ENCODE results near the gene PIWIL1. TPM values are rescaled to one million over a fixed set of nuclear protein-coding genes. Genes with fewer than 3 reads are reported as not detected.

PIWIL1 gene
- total RNA-seq, 1 experiment from 2014 or later: not detected

- Mint-ChIP-seq H3K4me3 (ENCODE audit: unreplicated experiment) (no peak overlapping the region), H3K9me3 (ENCODE audit: unreplicated experiment) (peaks cover 11% of the 10 kb centered on the region), H3K4me1 (ENCODE audit: insufficient read depth, unreplicated experiment) (no peaks in the 10 kb centered on the region), H3K36me3 (ENCODE audit: insufficient read depth, unreplicated experiment) (no peaks in the 10 kb centered on the region), H3K27ac (ENCODE audit: low read depth, unreplicated experiment) (no peak overlapping the region), H3K27me3 (ENCODE audit: insufficient read depth, unreplicated experiment) (peaks cover 13% of the 10 kb centered on the region)
- no peak for TF ChIP-seq CTCF (IDR thresholded peaks at IDR 0.05; ENCODE audit: unreplicated experiment)
- no TSS peak for BruUV-seq (replicated peaks)
- CTCF ChIA-PET: interaction anchor here (0.6 to 0.7 kb wide), 2 partner anchors 28 to 125 kb away, joined by 3 read pairs; no protein-coding TSS in a partner anchor
- intact Hi-C loops (cut with micrococcal nuclease): no loop called here
- POLR2A ChIA-PET: interaction anchor here (0.7 kb wide), 1 partner anchor 85 kb away, joined by 4 read pairs; no protein-coding TSS in a partner anchor
- no peak for DNase-seq (ENCODE audit: unreplicated experiment)
Measured at GRCh38 chr12:130298322-130299021, 39.2 kb upstream of the PIWIL1 start.

GRCh38 chr12:130299574-130299973 is 38.1 kb upstream of the PIWIL1 start:
- no peaks in the 10 kb centered on the region for H3K4me1 Mint-ChIP-seq (ENCODE audit: insufficient read depth, unreplicated experiment)
- no peak overlapping the region for H3K4me3 Mint-ChIP-seq (ENCODE audit: unreplicated experiment)
- H3K27ac Mint-ChIP-seq (ENCODE audit: low read depth, unreplicated experiment): no peak overlapping the region
- peaks cover 18% of the 10 kb centered on the region for H3K27me3 Mint-ChIP-seq (ENCODE audit: insufficient read depth, unreplicated experiment)
- H3K9me3 Mint-ChIP-seq (ENCODE audit: unreplicated experiment): peaks cover 11% of the 10 kb centered on the region
- BruUV-seq (replicated peaks): no TSS peak
- no peaks in the 10 kb centered on the region for H3K36me3 Mint-ChIP-seq (ENCODE audit: insufficient read depth, unreplicated experiment)
- TF ChIP-seq CTCF (IDR thresholded peaks at IDR 0.05; ENCODE audit: unreplicated experiment): no peak
- no peak for DNase-seq (ENCODE audit: unreplicated experiment)
- intact Hi-C loops (cut with micrococcal nuclease): no loop called here
- CTCF ChIA-PET: no interaction called here
- POLR2A ChIA-PET: no interaction called here

GRCh38 chr12:130300090-130300489 is 37.6 kb upstream of the PIWIL1 start:
- POLR2A ChIA-PET: no interaction called here
- Mint-ChIP-seq H3K27ac (ENCODE audit: low read depth, unreplicated experiment) (no peak overlapping the region), H3K4me3 (ENCODE audit: unreplicated experiment) (no peak overlapping the region), H3K9me3 (ENCODE audit: unreplicated experiment) (peaks cover 11% of the 10 kb centered on the region), H3K4me1 (ENCODE audit: insufficient read depth, unreplicated experiment) (no peaks in the 10 kb centered on the region), H3K27me3 (ENCODE audit: insufficient read depth, unreplicated experiment) (peaks cover 18% of the 10 kb centered on the region), H3K36me3 (ENCODE audit: insufficient read depth, unreplicated experiment) (no peaks in the 10 kb centered on the region)
- no peak for TF ChIP-seq CTCF (IDR thresholded peaks at IDR 0.05; ENCODE audit: unreplicated experiment)
- no TSS peak for BruUV-seq (replicated peaks)
- intact Hi-C loops (cut with micrococcal nuclease): no loop called here
- CTCF ChIA-PET: no interaction called here
- no peak for DNase-seq (ENCODE audit: unreplicated experiment)

DNA sequence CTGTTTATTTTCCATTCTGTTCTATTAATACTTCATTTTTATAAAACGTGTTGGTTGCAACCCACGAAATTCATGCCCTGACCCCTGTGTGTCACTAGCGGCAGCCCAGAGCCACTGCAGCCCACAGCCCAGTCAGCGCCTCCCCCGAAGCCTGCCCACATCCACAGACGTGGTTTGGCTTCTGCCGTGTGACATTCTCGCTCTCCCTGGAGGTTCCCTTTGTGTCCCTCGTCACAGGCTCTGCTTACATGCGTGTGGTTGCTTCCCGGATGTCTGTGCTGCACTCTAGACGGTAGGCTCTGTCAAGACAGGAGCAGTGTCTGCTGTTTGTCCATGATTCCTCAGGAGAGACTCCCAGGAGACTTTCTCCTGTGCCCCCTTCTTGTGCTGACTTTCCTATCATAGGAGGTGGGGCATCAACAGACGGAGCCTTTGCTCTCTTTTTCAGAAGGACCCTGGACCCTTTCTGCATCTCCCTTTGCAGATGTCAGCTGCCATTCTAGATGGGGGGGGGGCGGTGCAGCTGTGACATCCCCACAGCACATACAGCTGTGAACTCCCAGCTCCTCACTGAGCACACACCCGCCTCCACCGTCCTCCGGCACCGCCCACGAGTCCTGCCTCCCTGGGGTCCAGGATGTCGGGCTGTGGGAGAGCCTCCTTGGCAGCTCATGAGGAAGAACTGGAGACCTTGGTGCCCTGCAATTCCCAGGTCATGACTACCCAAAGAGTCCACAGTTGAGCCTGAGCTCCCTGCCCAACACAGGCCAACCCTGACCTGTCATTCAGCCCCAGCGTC is 36.8 kb upstream of the PIWIL1 start:
- Mint-ChIP-seq H3K4me3 (ENCODE audit: unreplicated experiment) (no peak overlapping the region), H3K9me3 (ENCODE audit: unreplicated experiment) (peaks cover 11% of the 10 kb centered on the region), H3K27me3 (ENCODE audit: insufficient read depth, unreplicated experiment) (peaks cover 18% of the 10 kb centered on the region), H3K4me1 (ENCODE audit: insufficient read depth, unreplicated experiment) (no peaks in the 10 kb centered on the region), H3K27ac (ENCODE audit: low read depth, unreplicated experiment) (no peak overlapping the region), H3K36me3 (ENCODE audit: insufficient read depth, unreplicated experiment) (no peaks in the 10 kb centered on the region)
- ChIA-PET POLR2A (no interaction called here), CTCF (interaction anchor here (0.9 kb wide), 1 partner anchor 252 kb away, joined by 3 read pairs; no protein-coding TSS in a partner anchor)
- no peak for DNase-seq (ENCODE audit: unreplicated experiment)
- TF ChIP-seq CTCF (IDR thresholded peaks at IDR 0.05; ENCODE audit: unreplicated experiment): no peak
- no TSS peak for BruUV-seq (replicated peaks)
- intact Hi-C loops (cut with micrococcal nuclease): no loop called here

All from MCF 10A (cell line).